Suprapubic skin (tissue), 4 donors: ENCODE measurements around the gene BNIP5. TPM values are rescaled to one million over a fixed set of nuclear protein-coding genes. Genes with fewer than 3 reads are reported as not detected.

Experiments
- DNase-seq, 2 donors: peaks; one replicate each; pipeline ENCODE4 v3.0.0-alpha.2; 2019; ENCODE audit warnings: low spot score in 2 of 2
- H3K27ac ChIP-seq: fragments of 200-600 bp; sonication (generic); one replicate; pipeline ENCODE4 v1.5.1; 2019
- H3K27me3 ChIP-seq: fragments of 200-600 bp; sonication (generic); one replicate; pipeline ENCODE4 v1.5.1; 2019
- H3K36me3 ChIP-seq: fragments of 200-600 bp; sonication (generic); one replicate; pipeline ENCODE4 v1.5.1; 2019
- H3K4me1 ChIP-seq: fragments of 200-600 bp; sonication (generic); one replicate; pipeline ENCODE4 v1.5.1; 2019
- H3K4me3 ChIP-seq: fragments of 200-600 bp; sonication (generic); one replicate; pipeline ENCODE4 v1.5.1; 2019; ENCODE audit warnings: mild to moderate bottlenecking
- H3K9me3 ChIP-seq: fragments of 200-600 bp; sonication (generic); one replicate; pipeline ENCODE4 v1.5.1; 2019
- CTCF ChIP-seq, 2 donors: fragments of 200-600 bp in 1 of 2; fragments of 450-650 bp in 1 of 2; sonication (generic) in 1 of 2; IDR thresholded peaks; one replicate each; pipeline ENCODE4 v1.5.1; 2016 to 2019; ENCODE audit warnings: antibody characterized with exemption in 2 of 2, mild to moderate bottlenecking in 1 of 2, moderate library complexity in 1 of 2
- EP300 ChIP-seq: sonication (generic); formaldehyde crosslinking; IDR thresholded peaks from one replicate; pipeline ENCODE4 v1.6.1; 2017; ENCODE audit warnings: antibody characterized with exemption
- POLR2A ChIP-seq, 2 donors: fragments of 450-650 bp; IDR thresholded peaks; one replicate each; pipeline ENCODE4 v1.6.1; 2017; ENCODE audit warnings: antibody characterized with exemption in 2 of 2, mild to moderate bottlenecking in 2 of 2, moderate library complexity in 2 of 2
- POLR2AphosphoS5 ChIP-seq, 3 donors: sonication (generic); formaldehyde crosslinking; IDR thresholded peaks; one replicate each; pipeline ENCODE4 v1.6.1; 2017; ENCODE audit warnings: antibody characterized with exemption in 3 of 3
- WGBS: methylation state at CpG from one replicate; pipeline ENCODE4 v1.1.5; 2018; 5-methylcytosine and 5-hydroxymethylcytosine counted together
- total RNA-seq, 4 donors: library from RNA; depleted of rRNA; stranded (reverse); fragments of >200 nt; gene quantifications; one replicate each; pipeline ENCODE4 v1.1.0, GENCODE V29; 2016

BNIP5 gene
- total RNA-seq, 4 donors from 2014 or later: 0.11 TPM; not detected in 3

DNA sequence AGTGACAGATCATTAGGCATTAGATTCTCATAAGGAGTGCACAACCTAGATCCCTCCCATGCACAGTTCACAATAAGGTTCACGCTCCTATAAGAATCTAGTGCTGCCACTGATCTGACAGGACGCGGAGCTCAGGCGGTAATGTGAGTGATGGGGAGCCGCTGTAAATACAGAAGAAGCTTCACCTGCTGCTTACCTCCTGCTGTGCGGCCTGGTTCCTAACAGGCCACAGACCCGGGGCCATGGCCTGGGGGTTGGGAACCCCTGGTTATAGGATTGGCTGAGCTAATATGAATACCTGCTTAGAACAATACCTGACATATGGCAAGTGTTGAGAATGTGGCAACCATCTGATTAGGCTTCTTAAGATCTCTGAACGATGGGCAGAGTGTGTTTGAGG, 64.5 kb downstream of the BNIP5 start:
- TF ChIP-seq CTCF (IDR thresholded peaks at IDR 0.05) (no peak), POLR2AphosphoS5 (IDR thresholded peaks at IDR 0.05) (no peak), EP300 (no peak), POLR2A (IDR thresholded peaks at IDR 0.05) (no peak)
- 91% methylated on average over 8 of the region's 8 CpGs for WGBS

DNA sequence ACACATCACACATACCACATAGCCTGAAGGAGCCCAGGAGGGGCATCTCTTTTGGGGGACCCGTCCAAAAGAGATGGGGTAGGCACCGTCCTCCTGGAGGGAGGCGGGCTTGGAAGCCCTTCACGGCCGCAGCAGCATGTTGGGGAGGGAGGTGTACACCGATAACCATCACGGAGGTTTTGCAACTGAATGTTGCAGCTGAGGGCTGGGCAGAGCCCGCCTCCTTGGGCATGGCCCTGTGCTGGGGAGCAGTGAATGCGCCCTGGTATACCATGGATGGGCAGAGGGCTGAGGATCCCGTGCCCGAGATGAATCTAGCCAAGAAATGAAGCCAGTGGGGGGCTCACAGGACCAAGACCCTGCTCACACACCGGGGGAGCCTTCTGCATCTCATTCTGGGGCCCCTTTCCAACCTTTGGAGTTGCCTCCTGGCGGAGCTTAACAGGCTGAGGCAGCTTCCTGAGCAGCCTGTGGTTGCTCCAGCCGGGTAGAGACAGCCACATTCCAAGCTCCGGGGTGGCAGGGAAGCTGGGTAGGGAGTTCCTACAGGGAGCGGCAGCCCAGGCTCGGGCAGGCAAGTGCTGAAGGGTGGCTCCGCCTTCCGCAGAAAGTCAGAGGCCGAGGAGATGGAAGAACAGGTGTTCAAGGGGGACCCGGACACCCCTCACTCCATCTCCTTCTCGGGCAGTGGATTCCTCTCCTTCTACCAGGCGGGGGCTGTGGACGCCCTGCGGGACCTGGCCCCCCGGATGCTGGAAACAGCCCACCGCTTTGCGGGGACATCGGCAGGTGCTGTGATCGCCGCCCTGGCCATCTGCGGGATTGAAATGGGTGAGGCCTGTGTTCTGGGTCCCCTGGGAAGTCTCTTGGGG, 66.6 kb downstream of the BNIP5 start, which contains the start of gene PNPLA1:
PNPLA1 (plus strand) TSS at position 227 of the 872 bp plus-strand sequence; CDS start at position 627, 400 bp downstream.
- WGBS: 37% methylated on average over 25 of the region's 32 CpGs
- Histone ChIP-seq H3K36me3 (no peaks in the 10 kb centered on the region), H3K4me3 (peak within 1 kb of the TSS; percentile 19), H3K9me3 (no peaks in the 10 kb centered on the region), H3K27ac (peak within 1 kb of the TSS; percentile 66), H3K27me3 (peaks cover 15% of the 10 kb centered on the region), H3K4me1 (peaks cover 41% of the 10 kb centered on the region)
- TF ChIP-seq POLR2A (IDR thresholded peaks at IDR 0.05) (no peak), EP300 (no peak), CTCF (IDR thresholded peaks at IDR 0.05) (no peak), POLR2AphosphoS5 (IDR thresholded peaks at IDR 0.05) (no peak)
- DNase-seq: peak in 1 of 2 donors; percentile 63

More for the DNA sequence above, 64.5 kb downstream of the BNIP5 start:
- Histone ChIP-seq H3K4me1 (peaks cover 37% of the 10 kb centered on the region), H3K4me3 (no peak overlapping the region), H3K9me3 (no peaks in the 10 kb centered on the region), H3K27me3 (peaks cover 15% of the 10 kb centered on the region), H3K36me3 (no peaks in the 10 kb centered on the region), H3K27ac (no peak overlapping the region)
- DNase-seq: no peak

- no peak for DNase-seq
- peaks cover 15% of the 10 kb centered on the region for H3K27me3 ChIP-seq
- H3K36me3 ChIP-seq: no peaks in the 10 kb centered on the region
- H3K9me3 ChIP-seq: no peaks in the 10 kb centered on the region
- 66% methylated on average over 11 of the region's 12 CpGs for WGBS
- peak overlapping the region; percentile 69 for H3K27ac ChIP-seq
- H3K4me3 ChIP-seq: no peak overlapping the region
- TF ChIP-seq POLR2AphosphoS5 (IDR thresholded peaks at IDR 0.05): no peak
- TF ChIP-seq CTCF (IDR thresholded peaks at IDR 0.05): no peak
- no peak for TF ChIP-seq POLR2A (IDR thresholded peaks at IDR 0.05)
- TF ChIP-seq EP300: no peak
- peaks cover 41% of the 10 kb centered on the region for H3K4me1 ChIP-seq
Observed at GRCh38 chr6:36268478-36269275, 68.0 kb downstream of the BNIP5 start.

DNA sequence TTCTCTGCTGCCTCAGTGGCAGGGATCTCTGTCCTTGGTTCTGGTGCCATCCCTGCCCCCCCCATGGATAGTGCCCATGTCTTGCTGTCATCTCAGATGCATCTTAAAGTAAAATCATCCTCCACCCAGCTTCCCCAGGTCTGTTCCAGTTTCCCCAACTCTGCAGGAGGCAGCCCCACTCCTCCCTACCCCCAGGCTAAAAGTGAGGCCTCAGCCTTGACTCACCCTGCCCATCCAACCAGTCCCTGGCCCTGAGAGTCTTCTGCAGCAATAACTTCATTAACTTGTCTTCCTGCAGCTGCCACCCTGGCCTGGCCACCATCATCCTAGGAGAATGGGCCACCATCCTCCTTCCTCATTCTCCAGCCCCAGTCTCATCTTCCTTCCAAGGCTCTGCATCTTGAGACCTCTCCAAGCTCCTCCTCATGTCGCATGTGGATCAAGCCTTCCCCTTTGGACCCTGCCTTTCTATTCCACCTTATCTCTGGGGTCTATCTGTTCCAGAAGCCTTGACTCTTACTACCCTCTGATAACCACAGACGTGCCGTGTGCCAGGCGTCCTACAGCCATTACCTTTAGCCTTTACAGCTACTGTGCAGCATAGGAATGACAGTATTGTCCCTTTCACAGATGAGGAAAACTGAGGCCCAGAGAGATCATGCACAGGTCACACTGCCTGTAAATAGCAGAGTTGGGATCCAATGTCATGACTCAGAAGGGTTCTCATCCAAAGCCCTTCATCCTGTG, 68.8 kb downstream of the BNIP5 start:
- Histone ChIP-seq H3K4me3 (no peak overlapping the region), H3K4me1 (peaks cover 41% of the 10 kb centered on the region), H3K9me3 (no peaks in the 10 kb centered on the region), H3K36me3 (no peaks in the 10 kb centered on the region), H3K27ac (peak overlapping the region; percentile 69), H3K27me3 (peaks cover 15% of the 10 kb centered on the region)
- TF ChIP-seq POLR2AphosphoS5 (IDR thresholded peaks at IDR 0.05): no peak
- no peak for TF ChIP-seq CTCF (IDR thresholded peaks at IDR 0.05)
- TF ChIP-seq POLR2A (IDR thresholded peaks at IDR 0.05): no peak
- TF ChIP-seq EP300: no peak
- 81% methylated on average over 4 of the region's 4 CpGs for WGBS
- no peak for DNase-seq
